Ovary (tissue), 9 donors: Measurements from ENCODE around the gene CALML5. TPM values are rescaled to one million over a fixed set of nuclear protein-coding genes. Genes with fewer than 3 reads are reported as not detected.

Experiments used
- DNase-seq, 5 donors: peaks; one replicate each; pipeline ENCODE4 v3.0.0-alpha.2; 2019 to 2020
- H3K27ac ChIP-seq, 2 donors: fragments of 200-600 bp; one replicate each; pipeline versions ENCODE4 v1.5.1 to v1.8.0; 2019 to 2022
- H3K27me3 ChIP-seq: fragments of 200-600 bp; one replicate; pipeline ENCODE4 v1.8.0; 2022
- H3K36me3 ChIP-seq: fragments of 200-600 bp; sonication (generic); one replicate; pipeline ENCODE4 v1.5.1; 2019
- H3K4me1 ChIP-seq: one replicate; pipeline ENCODE4 v1.8.1; 2013; ENCODE audit warnings: mild to moderate bottlenecking, moderate library complexity; ENCODE audit not compliant: insufficient read depth
- H3K4me3 ChIP-seq: fragments of 200-600 bp; sonication (generic); one replicate; pipeline ENCODE4 v1.5.1; 2017
- H3K9me3 ChIP-seq, 2 donors: fragments of 200-600 bp in 1 of 2; sonication (generic) in 1 of 2; one replicate each; pipeline versions ENCODE4 v1.5.1 to v1.8.1; 2013 to 2019; ENCODE audit warnings: mild to moderate bottlenecking in 1 of 2, moderate library complexity in 1 of 2
- CTCF ChIP-seq, 3 donors: fragments of 450-650 bp in 2 of 3; fragments of 200-600 bp in 1 of 3; IDR thresholded peaks; one replicate each; pipeline versions ENCODE4 v1.5.1 to v1.8.0; 2016 to 2022; ENCODE audit warnings: antibody characterized with exemption in 3 of 3, mild to moderate bottlenecking in 1 of 3
- EP300 ChIP-seq: sonication (generic); formaldehyde crosslinking; IDR thresholded peaks from one replicate; pipeline ENCODE4 v1.6.1; 2017; ENCODE audit warnings: antibody characterized with exemption
- POLR2A ChIP-seq: fragments of 450-650 bp; IDR thresholded peaks from one replicate; pipeline ENCODE4 v1.6.1; 2017; ENCODE audit warnings: antibody characterized with exemption, mild to moderate bottlenecking, moderate library complexity
- WGBS, 3 donors: extraction: QIAGEN DNeasy Blood & Tissue Kit in 1 of 3; methylation state at CpG; one replicate each; pipeline versions ENCODE4 v1.1.5 to v1.1.7; 2013 to 2017; 5-methylcytosine and 5-hydroxymethylcytosine counted together
- intact Hi-C, 4 donors: fragments of 100-400 bp; cut with DNase I; formaldehyde crosslinking; loops; one replicate each; pipeline versions ENCODE4 v1.11.0 to v1.15.1; 2022 to 2023
- polyA plus RNA-seq, 2 donors: library from polyadenylated mRNA; stranded (reverse); fragments of 200-250 nt in 1 of 2; fragments of 350-450 nt in 1 of 2; fragmentation: Illumina TruSeq in 1 of 2; extraction: RNeasy Lipid Tissue Mini Kit (QIAGEN cat#74804) in 1 of 2; gene quantifications; one replicate each; pipeline ENCODE4 v1.2.3, GENCODE V29; 2013 to 2014
- total RNA-seq, 7 donors: library from RNA; depleted of rRNA in 2 of 7; stranded (reverse); fragments of >200 nt in 2 of 7; fragmentation: NEBNext Ultra II Directional in 3 of 7; extraction: Animal tissue kit (Norgen Biotek cat#: 25700) in 3 of 7; gene quantifications; one replicate each; pipeline versions ENCODE4 v1.1.0 to v1.2.4, GENCODE V29; 2016 to 2023
- donor health status: DM: no; HTN: no; CAD: no; lungs with moderate emphysema.
- donor health status: DM: no; HTN: no; CAD: no.
- donor health status: Bipolar disorder and iron deficiency.
- donor health status: DM: yes; HTN: yes; CAD: no.
- donor health status: DM: no; HTN: no; CAD: no.
- donor health status: DM: yes; HTN: yes; CAD: no.

The CALML5 gene
- total and polyA plus RNA-seq, 9 donors: 1.7 TPM; not detected in 8

- intact Hi-C loops: no loop called here
- Histone ChIP-seq H3K27me3 (no peaks in the 10 kb centered on the region), H3K4me3 (no peak overlapping the region), H3K36me3 (no peaks in the 10 kb centered on the region), H3K27ac (no peak overlapping the region), H3K9me3 (no peaks in the 10 kb centered on the region), H3K4me1 (no peaks in the 10 kb centered on the region)
- TF ChIP-seq CTCF (IDR thresholded peaks at IDR 0.05): no peak
- no peak for TF ChIP-seq EP300
- TF ChIP-seq POLR2A: no peak
- 95 to 99% (median 97%) methylated on average over 9 of the region's 9 CpGs for WGBS, 3 donors
- DNase-seq: peak in 1 of 5 donors; percentile 24
Observed at GRCh38 chr10:5509236-5509635, 9.9 kb upstream of the CALML5 start.

- H3K4me3 ChIP-seq: no peak overlapping the region
- H3K27me3 ChIP-seq: no peaks in the 10 kb centered on the region
- H3K4me1 ChIP-seq: no peaks in the 10 kb centered on the region
- WGBS, 3 donors: 91 to 96% (median 92%) methylated on average over 6 of the region's 6 CpGs
- no peaks in the 10 kb centered on the region for H3K9me3 ChIP-seq
- no peak overlapping the region for H3K27ac ChIP-seq
- intact Hi-C loops: no loop called here
- H3K36me3 ChIP-seq: no peaks in the 10 kb centered on the region
- no peak for TF ChIP-seq POLR2A
- no peak for TF ChIP-seq EP300
- TF ChIP-seq CTCF (IDR thresholded peaks at IDR 0.05): no peak
- peak in 1 of 5 donors; percentile 3 for DNase-seq
Observed at GRCh38 chr10:5508786-5509185, 9.4 kb upstream of the CALML5 start.

DNA sequence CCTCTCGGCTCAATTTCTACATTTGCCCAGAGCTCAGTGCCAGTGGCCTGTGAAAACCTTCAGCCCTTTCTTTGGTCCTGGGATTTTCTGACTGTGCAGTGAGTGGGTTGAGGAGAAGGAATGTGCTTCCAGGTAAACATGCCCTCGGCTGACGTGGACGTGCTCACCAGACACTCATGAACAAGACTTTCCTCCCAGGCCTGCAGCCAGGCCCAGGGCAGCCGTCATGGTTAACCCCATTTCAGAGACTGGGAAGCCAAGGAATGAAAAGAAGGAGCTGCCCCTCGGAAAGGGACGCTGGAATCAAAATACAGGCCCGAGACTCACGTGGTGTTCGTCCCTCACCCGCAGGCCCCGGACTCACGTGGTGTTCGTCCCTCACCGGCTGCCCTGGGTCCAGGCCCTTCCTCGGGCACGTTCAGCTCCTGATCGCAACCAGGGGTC is 8.8 kb upstream of the CALML5 start:
- no peak overlapping the region for H3K27ac ChIP-seq
- 90 to 95% (median 92%) methylated on average over 18 of the region's 18 CpGs for WGBS, 3 donors

DNA sequence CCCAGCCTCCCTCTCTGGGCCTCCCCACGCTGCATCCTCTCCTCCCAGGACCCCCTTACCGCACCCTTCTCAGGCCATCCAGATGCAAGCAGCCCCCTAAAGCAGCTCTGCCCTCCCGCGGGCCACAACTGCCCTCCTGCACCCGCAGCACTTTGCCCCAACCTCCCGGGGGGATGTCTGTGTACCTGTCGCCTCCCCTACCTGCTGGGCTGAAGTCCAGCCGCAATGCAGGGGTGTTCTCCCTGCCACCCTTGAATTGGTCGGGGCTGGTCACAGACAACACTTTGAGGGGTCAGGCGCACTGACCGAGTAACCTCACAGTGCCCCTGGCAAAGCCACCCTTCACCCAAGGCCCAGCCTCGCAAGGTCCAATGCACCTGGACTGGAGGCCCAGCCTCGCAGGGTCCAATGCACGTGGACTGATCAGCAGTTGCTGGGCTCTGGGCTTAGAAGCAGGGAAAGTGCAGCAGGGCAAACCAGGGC is 8.3 kb upstream of the CALML5 start:
- peak in 1 of 5 donors; percentile 7 for DNase-seq
- intact Hi-C loops: no loop called here
- Histone ChIP-seq H3K27me3 (no peaks in the 10 kb centered on the region), H3K9me3 (no peaks in the 10 kb centered on the region), H3K4me1 (no peaks in the 10 kb centered on the region), H3K4me3 (no peak overlapping the region), H3K27ac (no peak overlapping the region), H3K36me3 (no peaks in the 10 kb centered on the region)
- 83 to 96% (median 94%) methylated on average over 14 of the region's 14 CpGs for WGBS, 3 donors
- TF ChIP-seq EP300 (no peak), CTCF (IDR thresholded peaks at IDR 0.05) (no peak), POLR2A (no peak)

More for the DNA sequence above, 8.8 kb upstream of the CALML5 start:
- TF ChIP-seq CTCF (IDR thresholded peaks at IDR 0.05): no peak
- TF ChIP-seq EP300: no peak
- TF ChIP-seq POLR2A: no peak
- Histone ChIP-seq H3K36me3 (no peaks in the 10 kb centered on the region), H3K27me3 (no peaks in the 10 kb centered on the region), H3K4me3 (no peak overlapping the region), H3K4me1 (no peaks in the 10 kb centered on the region), H3K9me3 (no peaks in the 10 kb centered on the region)
- peak in 2 of 5 donors; percentile 9 to 23 for DNase-seq
- intact Hi-C loops: no loop called here
